PC-9 (cell line): ENCODE results near the gene UVRAG. TPM values are rescaled to one million over a fixed set of nuclear protein-coding genes. Genes with fewer than 3 reads are reported as not detected.

Source experiments
- BruUV-seq: library from RNA; stranded (reverse); fragments of 400-500 nt; replicated peaks from 2 replicates; lab custom pipeline; 2021; lab: Mats Ljungman, UMichigan
- CTCF ChIA-PET: fragments of 300-600 bp; sonication (Branson Sonifier 250); formaldehyde crosslinking; loops from one replicate; lab custom pipeline; 2022; ENCODE audit warnings: antibody characterized with exemption; lab: Charles Lee
- POLR2A ChIA-PET: fragments of 300-600 bp; sonication (Branson Sonifier 250); formaldehyde crosslinking; loops from one replicate; lab custom pipeline; 2022; ENCODE audit warnings: antibody characterized with exemption; ENCODE audit not compliant: unreplicated experiment; lab: Charles Lee
- DNase-seq, 2 experiments: peaks; one replicate each; pipeline versions ENCODE4 v3.0.0 to v3.0.0-alpha.2; 2015 to 2022; ENCODE audit warnings: mixed read lengths in 1 of 2
- H2AFZ ChIP-seq: fragments of 200-600 bp; sonication (generic); 2 replicates; pipeline ENCODE4 v1.8.1; 2017; ENCODE audit warnings: antibody characterized with exemption
- H3F3A ChIP-seq: fragments of 200-600 bp; sonication (generic); 2 replicates; pipeline ENCODE4 v1.8.1; 2017; ENCODE audit warnings: antibody characterized with exemption, mild to moderate bottlenecking, low read depth; ENCODE audit not compliant: insufficient read depth
- H3K27ac ChIP-seq: fragments of 200-600 bp; sonication (generic); 2 replicates; pipeline ENCODE4 v1.6.1; 2016; ENCODE audit warnings: mixed run types
- H3K27me3 ChIP-seq: fragments of 200-600 bp; sonication (generic); 2 replicates; pipeline ENCODE4 v1.6.1; 2016; ENCODE audit warnings: low read depth, mixed run types; ENCODE audit not compliant: insufficient read depth
- H3K36me3 ChIP-seq: fragments of 200-600 bp; sonication (generic); 2 replicates; pipeline ENCODE4 v1.6.1; 2016; ENCODE audit warnings: low read depth, mixed run types
- H3K4me1 ChIP-seq: fragments of 200-600 bp; sonication (generic); replicated peaks from 2 replicates; pipeline ENCODE4 v1.6.1; 2016; ENCODE audit warnings: mixed run types; ENCODE audit not compliant: insufficient read depth
- H3K4me2 ChIP-seq: fragments of 200-600 bp; sonication (generic); 2 replicates; pipeline ENCODE4 v1.6.1; 2017; ENCODE audit warnings: mixed run types
- H3K4me3 ChIP-seq: fragments of 200-600 bp; sonication (generic); 2 replicates; pipeline ENCODE4 v1.6.1; 2016; ENCODE audit warnings: mixed run types
- H3K79me2 ChIP-seq: fragments of 200-600 bp; sonication (generic); 2 replicates; pipeline ENCODE4 v1.6.1; 2017; ENCODE audit warnings: low read depth, mixed run types
- H3K9me2 ChIP-seq: fragments of 200-600 bp; sonication (generic); 2 replicates; pipeline ENCODE4 v1.8.1; 2017; ENCODE audit warnings: mild to moderate bottlenecking; ENCODE audit not compliant: insufficient read depth
- H3K9me3 ChIP-seq: fragments of 200-600 bp; sonication (generic); 2 replicates; pipeline ENCODE4 v1.8.1; 2016; ENCODE audit warnings: low read depth; ENCODE audit not compliant: insufficient read depth
- H4K20me1 ChIP-seq: fragments of 200-600 bp; sonication (generic); 2 replicates; pipeline ENCODE4 v1.8.1; 2017; ENCODE audit not compliant: insufficient read depth
- EZH2 ChIP-seq: fragments of 200-600 bp; sonication (generic); IDR thresholded peaks from 2 replicates; pipeline ENCODE4 v1.8.0; 2017; ENCODE audit warnings: antibody characterized with exemption, low read depth
- intact Hi-C: fragments of 100-400 bp; cut with micrococcal nuclease; formaldehyde crosslinking; loops from one replicate; pipeline ENCODE4 v1.10.0; 2022; ENCODE audit not compliant: unreplicated experiment
- total RNA-seq: library from RNA; stranded (reverse); gene quantifications from 2 replicates; pipeline ENCODE4 v1.2.3, GENCODE V29; 2021
- TF ChIP-seq, protein P1 (sequence below): fragments of 200-600 bp; sonication (generic); conservative IDR thresholded peaks from 2 replicates; pipeline ENCODE4 v1.6.1; 2017; ENCODE audit warnings: mixed run types, antibody characterized with exemption, mild to moderate bottlenecking, moderate library complexity

The UVRAG gene
- total RNA-seq, 1 experiment from 2014 or later, result 20.4 TPM

DNA sequence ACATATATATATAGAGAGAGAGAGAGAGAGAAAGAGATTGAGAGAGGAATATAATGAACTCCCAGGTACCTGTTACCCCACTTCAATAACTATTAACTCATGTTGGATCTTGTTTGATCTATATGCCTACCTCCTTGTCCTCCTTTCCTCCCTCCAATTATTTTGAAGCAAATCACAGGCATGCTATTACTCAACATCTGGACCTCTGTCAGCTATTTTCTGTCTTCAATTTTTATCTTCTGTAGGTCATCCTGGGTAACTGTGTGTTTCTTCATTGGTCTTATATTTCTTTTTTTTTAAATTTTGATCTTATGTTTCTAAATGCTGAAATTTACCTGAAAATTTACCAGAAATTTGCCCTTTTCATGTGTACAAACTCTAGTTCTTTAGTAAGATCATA, 24.8 kb downstream of the UVRAG start:
- Histone ChIP-seq H3K4me2 (no peak overlapping the region), H3K27me3 (no peaks in the 10 kb centered on the region), H3F3A (peaks cover 7% of the 10 kb centered on the region; the same call in 1 of the 2 replicates), H3K36me3 (no peaks in the 10 kb centered on the region), H3K9me3 (no peaks in the 10 kb centered on the region), H4K20me1 (0 out of 2 replicates have a peak, but pooled peaks cover 3% of the 10 kb centered on the region), H3K4me1 (peaks cover 16% of the 10 kb centered on the region), H3K9me2 (no peaks in the 10 kb centered on the region), H2AFZ (no peak overlapping the region), H3K27ac (no peak overlapping the region), H3K4me3 (no peak overlapping the region), H3K79me2 (no peaks in the 10 kb centered on the region; the same call in 1 of the 2 replicates)
- CTCF ChIA-PET, result no interaction called here
- no peak for TF ChIP-seq EZH2
- TF ChIP-seq, protein P1, sequence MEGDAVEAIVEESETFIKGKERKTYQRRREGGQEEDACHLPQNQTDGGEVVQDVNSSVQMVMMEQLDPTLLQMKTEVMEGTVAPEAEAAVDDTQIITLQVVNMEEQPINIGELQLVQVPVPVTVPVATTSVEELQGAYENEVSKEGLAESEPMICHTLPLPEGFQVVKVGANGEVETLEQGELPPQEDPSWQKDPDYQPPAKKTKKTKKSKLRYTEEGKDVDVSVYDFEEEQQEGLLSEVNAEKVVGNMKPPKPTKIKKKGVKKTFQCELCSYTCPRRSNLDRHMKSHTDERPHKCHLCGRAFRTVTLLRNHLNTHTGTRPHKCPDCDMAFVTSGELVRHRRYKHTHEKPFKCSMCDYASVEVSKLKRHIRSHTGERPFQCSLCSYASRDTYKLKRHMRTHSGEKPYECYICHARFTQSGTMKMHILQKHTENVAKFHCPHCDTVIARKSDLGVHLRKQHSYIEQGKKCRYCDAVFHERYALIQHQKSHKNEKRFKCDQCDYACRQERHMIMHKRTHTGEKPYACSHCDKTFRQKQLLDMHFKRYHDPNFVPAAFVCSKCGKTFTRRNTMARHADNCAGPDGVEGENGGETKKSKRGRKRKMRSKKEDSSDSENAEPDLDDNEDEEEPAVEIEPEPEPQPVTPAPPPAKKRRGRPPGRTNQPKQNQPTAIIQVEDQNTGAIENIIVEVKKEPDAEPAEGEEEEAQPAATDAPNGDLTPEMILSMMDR, result no peak
- BruUV-seq, result no TSS peak
- POLR2A ChIA-PET, result no interaction called here
- intact Hi-C loops, result no loop called here
- no peak for DNase-seq

DNA sequence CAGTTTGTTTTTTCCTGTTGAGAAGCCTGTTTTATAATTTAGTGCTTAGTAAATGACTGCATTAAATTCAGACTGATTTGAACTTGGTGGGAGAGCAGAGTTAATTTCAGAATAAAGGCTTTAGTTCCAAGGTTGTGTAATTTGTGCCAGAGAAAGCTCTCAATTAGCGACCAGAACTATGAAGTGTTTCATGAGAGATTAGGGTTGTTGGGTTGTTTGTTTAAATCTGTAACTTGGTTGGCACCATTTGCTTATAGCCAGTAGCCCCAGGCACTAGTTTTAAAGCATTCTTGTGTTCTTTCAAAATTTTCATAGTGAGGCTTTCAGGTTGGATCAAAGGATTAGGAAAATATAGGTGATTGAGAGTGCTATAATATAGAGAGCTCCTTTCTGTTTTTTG, 25.5 kb downstream of the UVRAG start:
- intact Hi-C loops, result no loop called here
- TF ChIP-seq, protein P1, result no peak
- no peak for TF ChIP-seq EZH2
- Histone ChIP-seq H3K27ac (0 out of 2 replicates have a peak overlapping the region, but pooled peaks have one; percentile 17), H3K4me1 (peaks cover 16% of the 10 kb centered on the region), H3K4me2 (peak overlapping the region; percentile 23; the same call in 1 of the 2 replicates), H3K9me3 (no peaks in the 10 kb centered on the region), H3K4me3 (no peak overlapping the region), H3K79me2 (peaks cover 4% of the 10 kb centered on the region), H2AFZ (no peak overlapping the region), H4K20me1 (0 out of 2 replicates have a peak, but pooled peaks cover 3% of the 10 kb centered on the region), H3F3A (peaks cover 7% of the 10 kb centered on the region; the same call in 1 of the 2 replicates), H3K27me3 (no peaks in the 10 kb centered on the region), H3K9me2 (no peaks in the 10 kb centered on the region), H3K36me3 (no peaks in the 10 kb centered on the region)
- ChIA-PET CTCF (no interaction called here), POLR2A (no interaction called here)
- BruUV-seq, result no TSS peak
- DNase-seq, result no peak

DNA sequence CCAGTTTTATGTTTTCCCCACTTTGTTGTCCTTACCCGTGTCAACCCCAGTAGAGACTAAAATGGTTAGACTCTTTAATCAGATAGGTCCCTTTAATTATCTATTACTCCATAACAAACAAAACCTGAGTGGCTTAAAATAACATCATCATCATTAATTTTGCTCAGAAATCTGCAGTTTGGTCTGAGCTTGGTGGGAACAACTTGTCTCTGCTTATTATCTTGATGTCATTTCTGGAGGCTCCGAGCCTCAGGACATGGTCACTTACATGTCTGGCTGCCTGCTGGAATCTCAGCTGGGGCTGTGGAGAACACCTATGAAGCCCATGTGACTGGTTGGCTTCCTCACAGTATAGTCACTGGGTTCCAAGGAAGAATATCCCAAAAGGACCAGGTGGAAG, 26.7 kb downstream of the UVRAG start:
- no TSS peak for BruUV-seq
- Histone ChIP-seq H3K27ac (no peak overlapping the region), H3K9me3 (no peaks in the 10 kb centered on the region), H3K4me3 (no peak overlapping the region), H3K27me3 (no peaks in the 10 kb centered on the region), H2AFZ (no peak overlapping the region), H3F3A (peaks cover 7% of the 10 kb centered on the region; the same call in 1 of the 2 replicates), H4K20me1 (no peaks in the 10 kb centered on the region), H3K4me1 (peaks cover 16% of the 10 kb centered on the region), H3K9me2 (no peaks in the 10 kb centered on the region), H3K4me2 (no peak overlapping the region), H3K36me3 (no peaks in the 10 kb centered on the region), H3K79me2 (peaks cover 6% of the 10 kb centered on the region)
- intact Hi-C loops, result no loop called here
- CTCF ChIA-PET, result no interaction called here
- TF ChIP-seq, protein P1, result no peak
- no peak for TF ChIP-seq EZH2
- POLR2A ChIA-PET, result no interaction called here
- no peak for DNase-seq
